A549 (cell line): ENCODE results near the gene C5orf15. TPM values are rescaled to one million over a fixed set of nuclear protein-coding genes. Genes with fewer than 3 reads are reported as not detected.
A peak's percentile ranks its signal among the peaks of the same experiment; 100 is the strongest.

Experiments used
- ATAC-seq, 2 experiments: fragments of 200-7000 bp in 1 of 2; fragments of >200 bp in 1 of 2; cut with Nextera tagmentation in 1 of 2; cut with Tn5 transposase in 1 of 2; 3 replicates each; pipeline versions ENCODE4 v1.8.0 to v1.9.1; 2018 to 2020; ENCODE audit warnings: mild to moderate bottlenecking in 1 of 2, moderate library complexity in 1 of 2
- CTCF ChIA-PET: fragments of 300-600 bp; sonication (Branson Sonifier 250); formaldehyde crosslinking; extraction: SDS; loops from one replicate; lab custom pipeline; 2021; ENCODE audit warnings: antibody characterized with exemption, inconsistent platforms; lab: Yijun Ruan, JAX
- POLR2A ChIA-PET: fragments of 350-600 bp; formaldehyde crosslinking; extraction: SDS; loops from one replicate; lab custom pipeline; 2021; ENCODE audit warnings: antibody characterized with exemption, inconsistent platforms; lab: Yijun Ruan, JAX
- DNase-seq, 2 experiments: peaks; one replicate each; pipeline versions ENCODE4 v3.0.0 to v3.0.0-alpha.2; 2011 to 2016; ENCODE audit warnings: low read depth in 1 of 2, low spot score in 1 of 2
- FAIRE-seq: peaks from 2 replicates; lab custom pipeline; 2011; peaks lifted over from hg19 to GRCh38; lab: Jason Lieb, UNC
- H3K27ac ChIP-seq, 2 experiments: fragments of >200 bp; sonication (Bioruptor Twin); formaldehyde crosslinking; 3 replicates each; pipeline ENCODE4 v1.5.1; 2016 to 2017
- H3K4me1 ChIP-seq: fragments of >200 bp; sonication (Bioruptor Twin); formaldehyde crosslinking; 3 replicates; pipeline ENCODE4 v1.6.1; 2016
- H3K4me2 ChIP-seq: fragments of >200 bp; sonication (Bioruptor Twin); formaldehyde crosslinking; 3 replicates; pipeline ENCODE4 v1.6.1; 2016
- H3K4me3 ChIP-seq: fragments of >200 bp; sonication (Bioruptor Twin); formaldehyde crosslinking; 3 replicates; pipeline ENCODE4 v1.5.1; 2016
- H3K9me3 ChIP-seq: fragments of >200 bp; sonication (Bioruptor Twin); formaldehyde crosslinking; 3 replicates; pipeline ENCODE4 v1.6.1; 2016
- ATOH8 ChIP-seq: fragments of 250-450 bp; sonication (Bioruptor Pico); IDR thresholded peaks from 2 replicates; pipeline ENCODE4 v1.5.0; 2020; ENCODE audit warnings: low read depth, mild to moderate bottlenecking, moderate library complexity
- CHD4 ChIP-seq: fragments of 200-600 bp; sonication (generic); IDR thresholded peaks from 2 replicates; pipeline ENCODE4 v1.6.1; 2016; ENCODE audit warnings: antibody characterized with exemption, mild to moderate bottlenecking, borderline replicate concordance
- EHMT2 ChIP-seq: fragments of 200-600 bp; sonication (generic); IDR thresholded peaks from 2 replicates; pipeline ENCODE4 v1.6.1; 2016; ENCODE audit warnings: antibody characterized with exemption, low read depth, mild to moderate bottlenecking, moderate library complexity
- EP300 ChIP-seq, 2 experiments: fragments of >200 bp; sonication (Bioruptor Twin); formaldehyde crosslinking; IDR thresholded peaks; 2 replicates in 1 of 2; 3 replicates in 1 of 2; pipeline ENCODE4 v1.6.1; 2016 to 2017
- FOSL2 ChIP-seq, 2 experiments: fragments of 450-650 bp in 1 of 2; fragments of >200 bp in 1 of 2; sonication (Bioruptor Twin) in 1 of 2; formaldehyde crosslinking; IDR thresholded peaks; 2 replicates each; pipeline versions ENCODE4 v1.5.0 to v1.6.1; 2016 to 2020; ENCODE audit warnings: mild to moderate bottlenecking in 1 of 2, moderate library complexity in 1 of 2
- FOXS1 ChIP-seq: fragments of 250-450 bp; sonication (Bioruptor Pico); IDR thresholded peaks from 2 replicates; pipeline ENCODE4 v1.5.0; 2020; ENCODE audit warnings: mild to moderate bottlenecking, moderate library complexity
- GATA3 ChIP-seq: IDR thresholded peaks from 2 replicates; pipeline ENCODE4 v1.6.1; 2012; ENCODE audit warnings: borderline replicate concordance
- HDAC2 ChIP-seq: fragments of 200-600 bp; sonication (generic); IDR thresholded peaks from 2 replicates; pipeline ENCODE4 v1.6.1; 2016
- HES2 ChIP-seq: fragments of >200 bp; sonication (Bioruptor Twin); formaldehyde crosslinking; IDR thresholded peaks from 2 replicates; pipeline ENCODE4 v1.6.1; 2016
- HEYL ChIP-seq: fragments of 250-450 bp; sonication (Bioruptor Pico); IDR thresholded peaks from 2 replicates; pipeline ENCODE4 v1.8.0; 2021; ENCODE audit warnings: mild to moderate bottlenecking, moderate library complexity
- HOXA7 ChIP-seq: fragments of 250-450 bp; sonication (Bioruptor Pico); IDR thresholded peaks from 2 replicates; pipeline ENCODE4 v1.5.0; 2020; ENCODE audit warnings: mild to moderate bottlenecking, moderate library complexity
- HOXB5 ChIP-seq: fragments of 250-450 bp; sonication (Bioruptor Pico); IDR thresholded peaks from 2 replicates; pipeline ENCODE4 v1.5.0; 2020; ENCODE audit warnings: mild to moderate bottlenecking, moderate library complexity
- JUN ChIP-seq, 2 experiments: fragments of >200 bp; sonication (Bioruptor Twin); formaldehyde crosslinking; IDR thresholded peaks; 2 replicates in 1 of 2; 3 replicates in 1 of 2; pipeline ENCODE4 v1.6.1; 2016 to 2017
- KDM1A ChIP-seq: fragments of 200-600 bp; sonication (generic); IDR thresholded peaks from 2 replicates; pipeline ENCODE4 v1.6.1; 2016; ENCODE audit warnings: low read depth, mild to moderate bottlenecking
- MYC ChIP-seq: IDR thresholded peaks from 2 replicates; pipeline ENCODE4 v1.6.1; 2012; ENCODE audit warnings: mild to moderate bottlenecking, inconsistent platforms, low read length, improper control_type of control experiment, borderline replicate concordance
- NPAS2 ChIP-seq: fragments of 250-450 bp; sonication (Bioruptor Pico); IDR thresholded peaks from 2 replicates; pipeline ENCODE4 v1.8.0; 2022; ENCODE audit warnings: mild to moderate bottlenecking, moderate library complexity, borderline replicate concordance
- NR3C1 ChIP-seq: fragments of >200 bp; sonication (Bioruptor Twin); formaldehyde crosslinking; IDR thresholded peaks from 3 replicates; pipeline ENCODE4 v1.6.1; 2017
- POLR2A ChIP-seq: IDR thresholded peaks from 2 replicates; pipeline ENCODE4 v1.6.1; 2012; ENCODE audit warnings: mild to moderate bottlenecking, low read length
- RAD21 ChIP-seq, 2 experiments: fragments of >200 bp in 1 of 2; sonication (Bioruptor Twin) in 1 of 2; formaldehyde crosslinking in 1 of 2; IDR thresholded peaks in 1 of 2; conservative IDR thresholded peaks in 1 of 2; 2 replicates in 1 of 2; 3 replicates in 1 of 2; pipeline ENCODE4 v1.6.1; 2012 to 2018; ENCODE audit warnings: inconsistent platforms in 1 of 2
- RARB ChIP-seq: fragments of 250-450 bp; sonication (Bioruptor Pico); IDR thresholded peaks from 2 replicates; pipeline ENCODE4 v1.8.0; 2021; ENCODE audit warnings: mild to moderate bottlenecking, moderate library complexity
- RCOR1 ChIP-seq: fragments of 150-350 bp; IDR thresholded peaks from 2 replicates; pipeline ENCODE4 v1.6.1; 2014; ENCODE audit warnings: antibody characterized with exemption, low read length, low read depth
- RNF2 ChIP-seq: fragments of 200-600 bp; sonication (generic); IDR thresholded peaks from 2 replicates; pipeline ENCODE4 v1.6.1; 2016; ENCODE audit warnings: low read depth, mild to moderate bottlenecking, antibody characterized with exemption, moderate library complexity, borderline replicate concordance
- SMC3 ChIP-seq: fragments of >200 bp; sonication (Bioruptor Twin); formaldehyde crosslinking; IDR thresholded peaks from 3 replicates; pipeline ENCODE4 v1.6.1; 2018; ENCODE audit warnings: inconsistent platforms
- SREBF2 ChIP-seq: fragments of 450-650 bp; IDR thresholded peaks from 2 replicates; pipeline ENCODE4 v1.6.1; 2014; ENCODE audit warnings: mild to moderate bottlenecking, moderate library complexity
- TFCP2L1 ChIP-seq: fragments of 250-450 bp; sonication (Bioruptor Pico); IDR thresholded peaks from 2 replicates; pipeline ENCODE4 v1.5.0; 2021; ENCODE audit warnings: mild to moderate bottlenecking
- TP53 ChIP-seq: fragments of 250-450 bp; sonication (Bioruptor Pico); IDR thresholded peaks from 2 replicates; pipeline ENCODE4 v1.5.0; 2021; ENCODE audit warnings: mild to moderate bottlenecking, moderate library complexity
- USF2 ChIP-seq: fragments of 450-650 bp; IDR thresholded peaks from 2 replicates; pipeline ENCODE4 v1.6.1; 2014; ENCODE audit warnings: antibody characterized with exemption
- ZC3H11A ChIP-seq: fragments of 450-650 bp; IDR thresholded peaks from 2 replicates; pipeline ENCODE4 v1.6.1; 2014; ENCODE audit warnings: antibody characterized with exemption, mild to moderate bottlenecking
- ZFP36 ChIP-seq: fragments of 450-650 bp; IDR thresholded peaks from 2 replicates; pipeline ENCODE4 v1.6.1; 2014; ENCODE audit warnings: borderline replicate concordance; ENCODE audit not compliant: partially characterized antibody
- ZNF302 ChIP-seq: fragments of 250-450 bp; sonication (Bioruptor Pico); IDR thresholded peaks from 2 replicates; pipeline ENCODE4 v1.9.0; 2021; ENCODE audit warnings: inconsistent platforms, mild to moderate bottlenecking, moderate library complexity
- WGBS: methylation state at CpG from one replicate; pipeline ENCODE4 v1.1.6; 2017; ENCODE audit errors: missing lambda C conversion rate; 5-methylcytosine and 5-hydroxymethylcytosine counted together
- polyA plus RNA-seq, 4 experiments: library from polyadenylated mRNA; depleted of rRNA in 3 of 4; stranded (reverse); fragments of >200 nt; fragmentation: RNase III in 1 of 4; extraction: RNeasy Plus Mini Kit Qiagen cat#74134 plus additional on column Dnase treatment in 1 of 4; gene quantifications; 2 replicates in 3 of 4; 3 replicates in 1 of 4; pipeline ENCODE4 v1.2.3, GENCODE V29; 2011 to 2017

The C5orf15 gene
- polyA plus RNA-seq, 2 of the 4 experiments (the other 2 are of a cell fraction) = 92.9 to 126 TPM

GRCh38 chr5:133996683-133997252, 28.3 kb upstream of the C5orf15 start (continued):
- TF ChIP-seq TFCP2L1 (CRISPR knock-in tag) (no peak), ZNF302 (no peak), MYC (no peak), RARB (no peak), ATOH8 (CRISPR knock-in tag) (no peak), GATA3 (no peak), SMC3 (0 out of 3 replicates have a peak, but pooled peaks have one; percentile 6)

- no peak for TF ChIP-seq TP53
- no peak for TF ChIP-seq ZFP36
- no peak for TF ChIP-seq EHMT2
- no peak for TF ChIP-seq HOXB5 (CRISPR knock-in tag)
- no peak for TF ChIP-seq FOSL2 (IDR thresholded peaks at IDR 0.05)
- TF ChIP-seq FOSL2 (CRISPR knock-in tag; IDR thresholded peaks at IDR 0.05) = no peak
- no peak for TF ChIP-seq NR3C1
- TF ChIP-seq CHD4 = no peak
- no peak for TF ChIP-seq JUN (IDR thresholded peaks at IDR 0.05)
- no peak for TF ChIP-seq POLR2A
- WGBS = 68% methylated on average over 6 of the region's 7 CpGs
- ATAC-seq (no peak), FAIRE-seq (no peak), DNase-seq (no peak)
- peak overlapping the region in 1 of 2 experiments; percentile 41; a peak in 3 of 6 replicates for H3K27ac ChIP-seq
- H3K4me2 ChIP-seq = peak overlapping the region; percentile 39
- no peak overlapping the region for H3K4me3 ChIP-seq
- H3K4me1 ChIP-seq = peaks cover 78% of the 10 kb centered on the region
- CTCF ChIA-PET = interaction anchor here (1.0 to 9.8 kb wide), 15 partner anchors 8 to 572 kb away, joined by 3 to 91 read pairs (median 5); partner anchors contain the start of gene VDAC1
- POLR2A ChIA-PET = interaction anchor here (1.5 kb wide), 1 partner anchor 9 kb away, joined by 4 read pairs; the partner anchor contains the start of gene VDAC1
- H3K9me3 ChIP-seq = no peaks in the 10 kb centered on the region
Observed at GRCh38 chr5:133995883-133996563, 27.6 kb upstream of the C5orf15 start.

- H3K4me2 ChIP-seq = peak overlapping the region; percentile 39
- WGBS = 76% methylated on average over 8 of the region's 8 CpGs
- H3K27ac ChIP-seq = peak overlapping the region in 1 of 2 experiments; percentile 15; a peak in 2 of 6 replicates
- no peak overlapping the region for H3K4me3 ChIP-seq
- ChIA-PET POLR2A (interaction anchor here (0.5 to 1.1 kb wide), 2 partner anchors 10 to 26 kb away, joined by 3 to 4 read pairs; partner anchors contain the start of gene VDAC1), CTCF (interaction anchor here (1.1 to 9.8 kb wide), 8 partner anchors 8 to 572 kb away, joined by 3 to 91 read pairs (median 5); partner anchors contain the start of gene VDAC1)
- DNase-seq = no peak
- peaks cover 71% of the 10 kb centered on the region for H3K4me1 ChIP-seq
- no peak for FAIRE-seq
- no peaks in the 10 kb centered on the region for H3K9me3 ChIP-seq
- ATAC-seq = no peak
- no peak for TF ChIP-seq FOXS1 (CRISPR knock-in tag)
- no peak for TF ChIP-seq HDAC2
- TF ChIP-seq FOSL2 (IDR thresholded peaks at IDR 0.05) = no peak
- TF ChIP-seq FOSL2 (CRISPR knock-in tag; IDR thresholded peaks at IDR 0.05) = peak; percentile 63
- TF ChIP-seq SREBF2 = no peak
- TF ChIP-seq TP53 = no peak
- TF ChIP-seq, all 56 proteins: peak for 1
Observed at GRCh38 chr5:133995341-133995740, 26.9 kb upstream of the C5orf15 start.

GRCh38 chr5:133994990-133995333, 26.5 kb upstream of the C5orf15 start:
- Histone ChIP-seq H3K27ac (peak overlapping the region in 1 of 2 experiments; percentile 25; a peak in 3 of 6 replicates), H3K4me2 (peak overlapping the region; percentile 39; the same call in 2 of the 3 replicates), H3K4me1 (peaks cover 67% of the 10 kb centered on the region), H3K9me3 (no peaks in the 10 kb centered on the region), H3K4me3 (no peak overlapping the region)
- DNase-seq (no peak), FAIRE-seq (no peak), ATAC-seq (no peak)
- 92% methylated on average over 6 of the region's 6 CpGs for WGBS
- ChIA-PET POLR2A (interaction anchor here (0.5 to 1.1 kb wide), 2 partner anchors 10 to 27 kb away, joined by 3 to 4 read pairs; partner anchors contain the start of gene VDAC1), CTCF (interaction anchor here (1.1 to 9.8 kb wide), 8 partner anchors 9 to 571 kb away, joined by 3 to 91 read pairs (median 5); partner anchors contain the start of gene VDAC1)
- TF ChIP-seq KDM1A (no peak), RCOR1 (no peak), EP300 (IDR thresholded peaks at IDR 0.05) (no peak), POLR2A (no peak), GATA3 (no peak), HEYL (CRISPR knock-in tag) (no peak), ZC3H11A (no peak), NPAS2 (CRISPR knock-in tag) (no peak), USF2 (no peak), RNF2 (no peak), HES2 (no peak), HOXA7 (no peak), RAD21 (conservative IDR thresholded peaks at IDR 0.05 in 1 of 2, IDR thresholded peaks at IDR 0.05 in 1 of 2) (no peak)
